ENCODE measurements around the gene EIF2B2.
"Not testable (repeated sequence)": the region's sequence is repeated elsewhere in the genome, so short reads cannot be mapped to it uniquely, and the experiment has no call there.

Gene EIF2B2

GRCh38 chr14:74988993-74989392 is 13.7 kb upstream of the EIF2B2 start:
- DNase-seq (ENCODE audit: low read depth in 2 of 2) = no peak

GRCh38 chr14:74994182-74994581 is 8.5 kb upstream of the EIF2B2 start:
- not testable (repeated sequence) for DNase-seq (ENCODE audit: low read depth in 2 of 2)

GRCh38 chr14:74995781-74996180 is 6.9 kb upstream of the EIF2B2 start:
- not testable (repeated sequence) for DNase-seq (ENCODE audit: low read depth in 2 of 2)

GRCh38 chr14:75001261-75001660 is 1.5 kb upstream of the EIF2B2 start:
- no peak for DNase-seq (ENCODE audit: low read depth in 2 of 2)

- DNase-seq (ENCODE audit: low read depth in 2 of 2) = no peak
These were observed 822 bp upstream of the EIF2B2 start for GRCh38 chr14:75001899-75002298.

GRCh38 chr14:75003250-75004027 is 718 bp downstream of the EIF2B2 start:
- DNase-seq (ENCODE audit: low read depth in 2 of 2) = no peak

- no peak for DNase-seq (ENCODE audit: low read depth in 2 of 2)
These were observed 2.6 kb downstream of the EIF2B2 start for GRCh38 chr14:75005357-75005756.

- no peak for DNase-seq (ENCODE audit: low read depth in 2 of 2)
These were observed 6.5 kb downstream of the EIF2B2 start for GRCh38 chr14:75009176-75009575.

GRCh38 chr14:75010472-75011093 is 7.9 kb downstream of the EIF2B2 start:
- no peak for DNase-seq (ENCODE audit: low read depth in 2 of 2)

- no peak for DNase-seq (ENCODE audit: low read depth in 2 of 2)
These were observed 8.8 kb downstream of the EIF2B2 start for GRCh38 chr14:75011356-75011994.

GRCh38 chr14:75013290-75013689 is 10.6 kb downstream of the EIF2B2 start:
- no peak for DNase-seq (ENCODE audit: low read depth in 2 of 2)

GRCh38 chr14:75015496-75015895 is 12.8 kb downstream of the EIF2B2 start:
- DNase-seq (ENCODE audit: low read depth in 2 of 2) = no peak

- no peak for DNase-seq (ENCODE audit: low read depth in 2 of 2)
These were observed 14.1 kb downstream of the EIF2B2 start for GRCh38 chr14:75016815-75017214.

GRCh38 chr14:75018694-75019093 is 16.0 kb downstream of the EIF2B2 start:
- DNase-seq (ENCODE audit: low read depth in 2 of 2) = no peak

- no peak for DNase-seq (ENCODE audit: low read depth in 2 of 2)
These were observed 19.9 kb downstream of the EIF2B2 start for GRCh38 chr14:75022655-75023054.

- no peak for DNase-seq (ENCODE audit: low read depth in 2 of 2)
These were observed 20.4 kb downstream of the EIF2B2 start for GRCh38 chr14:75023108-75023507.

GRCh38 chr14:75025082-75025481 is 22.4 kb downstream of the EIF2B2 start:
- DNase-seq (ENCODE audit: low read depth in 2 of 2) = no peak

- DNase-seq (ENCODE audit: low read depth in 2 of 2) = no peak
These were observed 23.2 kb downstream of the EIF2B2 start for GRCh38 chr14:75025876-75026275.

- DNase-seq (ENCODE audit: low read depth in 2 of 2) = no peak
These were observed 27.4 kb downstream of the EIF2B2 start for GRCh38 chr14:75030147-75030546.

GRCh38 chr14:75032939-75033338 is 30.2 kb downstream of the EIF2B2 start:
- DNase-seq (ENCODE audit: low read depth in 2 of 2) = no peak

GRCh38 chr14:75040507-75040906 is 37.8 kb downstream of the EIF2B2 start:
- DNase-seq (ENCODE audit: low read depth in 2 of 2) = no peak

- DNase-seq (ENCODE audit: low read depth in 2 of 2) = no peak
These were observed 38.2 kb downstream of the EIF2B2 start for GRCh38 chr14:75040959-75041358.

GRCh38 chr14:75041613-75042012 is 38.9 kb downstream of the EIF2B2 start:
- no peak for DNase-seq (ENCODE audit: low read depth in 2 of 2)

Data from activated CD4-positive, alpha-beta T cell treated with anti-CD3 and anti-CD28 coated beads for 24 hours (primary cell).